Left lung (tissue), 10 donors: ENCODE data around the gene PPP1R37. TPM values are rescaled to one million over a fixed set of nuclear protein-coding genes. Genes with fewer than 3 reads are reported as not detected.

ENCODE experiments used
- ATAC-seq: fragments of 200-7000 bp; cut with Tn5 transposase; one replicate; pipeline ENCODE4 v1.9.1; 2020; ENCODE audit warnings: moderate library complexity
- DNase-seq, 4 donors: peaks; one replicate each; pipeline ENCODE4 v3.0.0-alpha.2; 2013 to 2020
- H3K27ac ChIP-seq, 2 donors: fragments of 200-600 bp; sonication (generic) in 1 of 2; one replicate each; pipeline versions ENCODE4 v1.5.0 to v1.8.0; 2020 to 2021
- H3K27me3 ChIP-seq, 2 donors: fragments of 200-600 bp; sonication (generic) in 1 of 2; one replicate each; pipeline versions ENCODE4 v1.5.0 to v1.8.0; 2020 to 2021
- H3K36me3 ChIP-seq, 2 donors: fragments of 200-600 bp; sonication (generic) in 1 of 2; one replicate each; pipeline versions ENCODE4 v1.5.0 to v1.8.0; 2020 to 2021
- H3K4me1 ChIP-seq, 2 donors: fragments of 200-600 bp; one replicate each; pipeline ENCODE4 v1.8.0; 2021
- H3K4me3 ChIP-seq, 2 donors: fragments of 200-600 bp; sonication (generic) in 1 of 2; one replicate each; pipeline versions ENCODE4 v1.5.0 to v1.8.0; 2020 to 2021; ENCODE audit warnings: mild to moderate bottlenecking in 1 of 2
- H3K9me3 ChIP-seq, 2 donors: fragments of 200-600 bp; sonication (generic) in 1 of 2; one replicate each; pipeline versions ENCODE4 v1.5.0 to v1.8.0; 2020 to 2021
- CTCF ChIP-seq, 2 donors: fragments of 200-600 bp; sonication (generic) in 1 of 2; IDR thresholded peaks; one replicate each; pipeline versions ENCODE4 v1.5.0 to v1.8.0; 2021; ENCODE audit warnings: antibody characterized with exemption in 2 of 2
- intact Hi-C, 2 donors: fragments of 100-400 bp; cut with DNase I; formaldehyde crosslinking; loops; one replicate each; pipeline versions ENCODE4 v1.11.2 to v1.14.2; 2022
- polyA plus RNA-seq, 6 donors: library from polyadenylated mRNA; unstranded; fragments of 120-200 nt; gene quantifications; one replicate each; pipeline ENCODE4 v1.2.1, GENCODE V29; 2013; ENCODE audit not compliant: insufficient read length in 6 of 6
- total RNA-seq, 2 donors: library from RNA; stranded (reverse); fragmentation: NEBNext Ultra II Directional; extraction: Animal tissue kit (Norgen Biotek cat#: 25700); gene quantifications; one replicate each; pipeline ENCODE4 v1.2.1, GENCODE V29; 2021
- donor health status: DM: no; HTN: yes; CAD: no.
- donor health status: DM: no; HTN: no; CAD: no.

Gene PPP1R37
- total and polyA plus RNA-seq, 8 donors: 17.3 to 29.8 (median 26.0) TPM

GRCh38 chr19:45149129-45149528 is 56.1 kb downstream of the PPP1R37 start:
- Histone ChIP-seq H3K9me3 (no peaks in the 10 kb centered on the region), H3K4me1 (peaks cover 22 to 25% of the 10 kb centered on the region in 2 donors), H3K27me3 (peaks cover 29 to 39% of the 10 kb centered on the region in 2 donors), H3K4me3 (no peak overlapping the region), H3K36me3 (peaks cover 0 to 46% of the 10 kb centered on the region in 2 donors), H3K27ac (no peak overlapping the region)
- no peak for TF ChIP-seq CTCF (IDR thresholded peaks at IDR 0.05)
- DNase-seq (no peak), ATAC-seq (no peak)
- intact Hi-C loops: no loop called here

GRCh38 chr19:45150180-45150579 is 57.2 kb downstream of the PPP1R37 start:
- peaks cover 22 to 29% of the 10 kb centered on the region in 2 donors for H3K4me1 ChIP-seq
- H3K27me3 ChIP-seq: peaks cover 29 to 49% of the 10 kb centered on the region in 2 donors
- no peak overlapping the region for H3K27ac ChIP-seq
- TF ChIP-seq CTCF (IDR thresholded peaks at IDR 0.05): no peak
- no peaks in the 10 kb centered on the region for H3K9me3 ChIP-seq
- ATAC-seq (no peak), DNase-seq (no peak)
- no peak overlapping the region for H3K4me3 ChIP-seq
- H3K36me3 ChIP-seq: peaks cover 0 to 36% of the 10 kb centered on the region in 2 donors
- intact Hi-C loops: no loop called here

GRCh38 chr19:45150751-45151281 is 57.8 kb downstream of the PPP1R37 start:
- Histone ChIP-seq H3K27me3 (peaks cover 29 to 56% of the 10 kb centered on the region in 2 donors), H3K4me1 (peaks cover 22 to 29% of the 10 kb centered on the region in 2 donors), H3K36me3 (peaks cover 0 to 30% of the 10 kb centered on the region in 2 donors), H3K9me3 (no peaks in the 10 kb centered on the region), H3K27ac (no peak overlapping the region), H3K4me3 (no peak overlapping the region)
- TF ChIP-seq CTCF (IDR thresholded peaks at IDR 0.05): no peak
- DNase-seq: no peak
- no peak for ATAC-seq
- intact Hi-C loops: no loop called here

- ATAC-seq (no peak), DNase-seq (no peak)
- H3K27ac ChIP-seq: no peak overlapping the region
- H3K27me3 ChIP-seq: peaks cover 29 to 61% of the 10 kb centered on the region in 2 donors
- no peak for TF ChIP-seq CTCF (IDR thresholded peaks at IDR 0.05)
- H3K4me1 ChIP-seq: peaks cover 22 to 29% of the 10 kb centered on the region in 2 donors
- H3K9me3 ChIP-seq: no peaks in the 10 kb centered on the region
- intact Hi-C loops: no loop called here
- H3K4me3 ChIP-seq: no peak overlapping the region
- H3K36me3 ChIP-seq: peaks cover 0 to 25% of the 10 kb centered on the region in 2 donors
Observed at GRCh38 chr19:45151320-45151719, 58.3 kb downstream of the PPP1R37 start.

- H3K4me3 ChIP-seq: peak overlapping the region in 1 of 2 donors; percentile 17
- TF ChIP-seq CTCF (IDR thresholded peaks at IDR 0.05): no peak
- no peak overlapping the region for H3K27ac ChIP-seq
- DNase-seq: no peak
- H3K36me3 ChIP-seq: peaks cover 0 to 18% of the 10 kb centered on the region in 2 donors
- peaks cover 22 to 29% of the 10 kb centered on the region in 2 donors for H3K4me1 ChIP-seq
- intact Hi-C loops: no loop called here
- ATAC-seq: no peak
- H3K9me3 ChIP-seq: no peaks in the 10 kb centered on the region
- peaks cover 29 to 67% of the 10 kb centered on the region in 2 donors for H3K27me3 ChIP-seq
Observed at GRCh38 chr19:45151821-45152503, 59.0 kb downstream of the PPP1R37 start.
